Fibroblast of the aortic adventitia (primary cell): ENCODE data around the gene PARVA. TPM values are rescaled to one million over a fixed set of nuclear protein-coding genes. Genes with fewer than 3 reads are reported as not detected.
A peak's percentile ranks its signal among the peaks of the same experiment; 100 is the strongest.

Experiments used
- DNase-seq: peaks from one replicate; pipeline ENCODE4 v3.0.0-alpha.2; 2010; ENCODE audit warnings: low read depth
- H3K4me3 ChIP-seq: 2 replicates; pipeline ENCODE4 v1.5.1; 2011; ENCODE audit warnings: low read depth, mild to moderate bottlenecking, control low read depth, low read length, moderate library complexity
- total RNA-seq: library from RNA; depleted of rRNA; stranded (reverse); fragments of >200 nt; gene quantifications from 2 replicates; pipeline ENCODE4 v1.2.3, GENCODE V29; 2012; ENCODE audit warnings: low replicate concordance
- TF ChIP-seq, protein P1 (sequence below): IDR thresholded peaks from 2 replicates; pipeline ENCODE4 v1.5.1; 2011; ENCODE audit warnings: mild to moderate bottlenecking, low read length, control low read depth, inconsistent platforms; ENCODE audit not compliant: insufficient read depth

The PARVA gene
- total RNA-seq, 1 donor, result 64.0 TPM

DNA sequence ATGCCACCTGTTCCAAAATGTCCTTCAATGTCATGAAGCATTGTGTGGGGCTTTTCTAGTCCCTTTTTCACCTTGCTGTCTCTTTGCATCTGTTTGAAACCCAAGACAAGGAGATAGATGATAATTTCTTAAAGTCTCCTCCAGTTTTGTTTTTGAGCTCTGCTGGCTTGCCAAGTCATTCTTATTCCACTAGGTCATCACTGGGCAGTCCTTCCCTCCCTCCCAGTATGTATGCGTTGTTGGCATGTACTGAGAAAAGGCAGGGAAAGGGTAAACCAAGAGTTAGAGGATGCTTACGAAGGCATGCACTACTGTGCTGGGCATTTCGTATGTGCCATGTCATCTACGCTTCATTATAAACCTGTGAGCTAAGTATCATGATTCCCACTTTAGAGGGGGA, 78.6 kb downstream of the PARVA start:
- peak; percentile 81 for DNase-seq
- H3K4me3 ChIP-seq, result no peak overlapping the region
- TF ChIP-seq, protein P1, sequence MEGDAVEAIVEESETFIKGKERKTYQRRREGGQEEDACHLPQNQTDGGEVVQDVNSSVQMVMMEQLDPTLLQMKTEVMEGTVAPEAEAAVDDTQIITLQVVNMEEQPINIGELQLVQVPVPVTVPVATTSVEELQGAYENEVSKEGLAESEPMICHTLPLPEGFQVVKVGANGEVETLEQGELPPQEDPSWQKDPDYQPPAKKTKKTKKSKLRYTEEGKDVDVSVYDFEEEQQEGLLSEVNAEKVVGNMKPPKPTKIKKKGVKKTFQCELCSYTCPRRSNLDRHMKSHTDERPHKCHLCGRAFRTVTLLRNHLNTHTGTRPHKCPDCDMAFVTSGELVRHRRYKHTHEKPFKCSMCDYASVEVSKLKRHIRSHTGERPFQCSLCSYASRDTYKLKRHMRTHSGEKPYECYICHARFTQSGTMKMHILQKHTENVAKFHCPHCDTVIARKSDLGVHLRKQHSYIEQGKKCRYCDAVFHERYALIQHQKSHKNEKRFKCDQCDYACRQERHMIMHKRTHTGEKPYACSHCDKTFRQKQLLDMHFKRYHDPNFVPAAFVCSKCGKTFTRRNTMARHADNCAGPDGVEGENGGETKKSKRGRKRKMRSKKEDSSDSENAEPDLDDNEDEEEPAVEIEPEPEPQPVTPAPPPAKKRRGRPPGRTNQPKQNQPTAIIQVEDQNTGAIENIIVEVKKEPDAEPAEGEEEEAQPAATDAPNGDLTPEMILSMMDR, result no peak

DNA sequence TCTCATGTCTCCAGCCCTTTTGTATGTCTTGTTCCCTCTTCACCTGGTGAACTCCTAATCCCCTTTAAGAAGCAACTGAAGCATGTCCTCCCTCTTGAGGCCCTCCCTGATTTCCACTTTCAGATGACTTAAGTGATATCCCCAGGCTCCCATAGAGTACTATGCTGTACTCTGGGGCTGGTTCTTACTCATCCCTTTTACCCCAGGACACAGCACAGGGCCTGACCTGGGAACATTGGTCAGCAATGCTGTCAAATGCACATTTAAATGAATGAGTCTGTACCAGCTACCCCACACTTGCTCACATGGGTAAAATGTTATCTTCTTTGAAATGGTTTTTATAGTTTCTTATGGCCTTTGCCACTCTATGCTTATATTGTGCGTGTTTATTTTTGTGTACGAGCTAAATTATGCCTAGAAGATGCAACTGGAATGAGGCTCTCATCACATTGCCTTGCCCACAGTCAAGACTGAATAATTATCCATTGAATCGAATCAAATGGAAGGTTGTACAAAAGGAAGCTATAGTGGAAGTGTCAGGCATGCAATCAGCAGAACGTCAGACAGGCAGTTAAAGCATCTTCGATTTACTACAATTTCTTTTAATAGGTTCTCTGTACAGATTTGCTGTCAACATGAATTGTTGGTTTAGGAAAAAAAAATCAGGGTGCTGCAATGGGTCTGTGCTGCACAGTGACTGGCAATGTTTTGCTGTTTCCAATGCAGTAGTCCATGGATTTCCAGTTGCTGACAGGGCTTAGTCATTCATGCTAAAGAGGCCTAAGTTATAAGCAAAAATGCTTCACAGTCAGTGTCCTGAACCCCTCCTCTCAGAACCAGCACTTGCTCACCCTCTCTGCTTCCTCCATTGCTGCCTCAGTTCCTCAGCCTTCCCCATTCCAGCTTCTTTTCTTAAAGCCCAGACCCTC, 79.5 kb downstream of the PARVA start:
- peak; percentile 49 for DNase-seq
- H3K4me3 ChIP-seq, result no peak overlapping the region
- TF ChIP-seq, protein P1, result no peak

DNA sequence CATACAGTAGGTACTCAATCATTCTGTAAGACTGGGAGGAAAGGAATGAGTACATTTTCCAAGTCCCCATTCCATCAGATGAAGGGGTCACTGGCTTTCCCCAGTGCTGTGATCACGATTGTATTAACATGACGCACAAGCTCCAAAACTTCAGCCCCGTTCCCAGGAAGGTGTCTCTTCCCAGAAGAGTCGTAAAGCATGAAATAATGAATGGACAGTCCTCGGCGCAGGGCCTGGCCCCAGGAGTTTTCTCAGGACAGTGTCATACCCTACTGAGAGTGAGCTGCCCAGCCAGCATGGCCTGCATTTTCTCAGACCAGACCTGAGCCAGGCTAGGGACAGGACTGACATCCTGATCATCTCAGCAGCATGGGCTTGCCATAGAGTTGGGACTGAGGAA, 80.7 kb downstream of the PARVA start:
- no peak for DNase-seq
- TF ChIP-seq, protein P1, result no peak
- no peak overlapping the region for H3K4me3 ChIP-seq

DNA sequence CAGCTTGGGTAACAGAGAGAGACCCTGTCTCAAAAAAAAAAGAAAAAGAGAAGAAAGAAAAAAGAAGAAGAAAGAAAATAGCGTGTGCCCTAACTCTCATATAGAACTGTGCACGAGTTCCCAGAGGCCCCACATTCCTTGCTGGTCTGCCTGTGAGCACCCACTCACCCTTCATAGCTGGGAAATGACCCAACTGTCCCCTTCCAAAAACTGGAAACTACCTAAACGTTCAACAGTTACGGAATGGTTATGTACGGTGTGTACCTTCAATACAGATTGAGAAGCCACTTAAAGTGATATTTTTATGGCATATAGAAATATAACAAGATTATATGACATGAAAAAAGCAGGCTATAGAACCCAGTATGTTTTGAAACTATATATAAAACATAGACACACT, 82.0 kb downstream of the PARVA start:
- no peak for DNase-seq
- TF ChIP-seq, protein P1, result no peak
- H3K4me3 ChIP-seq, result no peak overlapping the region

DNA sequence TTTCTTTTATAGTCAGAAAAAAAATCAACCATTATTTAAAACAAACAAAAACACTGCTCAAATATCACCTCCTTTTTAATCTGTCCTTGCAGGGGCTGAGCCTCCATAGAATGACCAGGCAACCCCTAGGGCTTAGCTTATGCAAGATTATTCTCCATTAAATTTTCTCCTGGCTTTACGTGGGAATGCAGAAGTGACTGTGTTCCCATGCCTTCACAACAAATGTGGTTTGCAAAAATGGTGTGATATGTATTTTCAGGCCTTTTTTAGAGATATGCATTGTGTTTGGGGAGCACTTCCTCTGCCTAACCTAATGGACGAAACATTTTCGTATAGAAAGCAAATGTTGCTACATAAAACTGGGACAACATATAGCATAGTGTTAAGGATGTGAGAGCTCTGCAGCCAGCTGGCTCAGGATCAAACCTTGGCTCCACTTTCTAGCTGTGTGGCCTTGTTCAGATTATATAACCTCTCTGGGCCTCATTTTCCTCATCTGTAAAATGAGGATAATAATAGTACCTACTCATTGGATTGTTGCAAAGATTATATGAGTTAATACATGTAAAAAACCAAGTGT, 82.6 kb downstream of the PARVA start:
- no peak for DNase-seq
- TF ChIP-seq, protein P1, result no peak
- H3K4me3 ChIP-seq, result no peak overlapping the region

DNA sequence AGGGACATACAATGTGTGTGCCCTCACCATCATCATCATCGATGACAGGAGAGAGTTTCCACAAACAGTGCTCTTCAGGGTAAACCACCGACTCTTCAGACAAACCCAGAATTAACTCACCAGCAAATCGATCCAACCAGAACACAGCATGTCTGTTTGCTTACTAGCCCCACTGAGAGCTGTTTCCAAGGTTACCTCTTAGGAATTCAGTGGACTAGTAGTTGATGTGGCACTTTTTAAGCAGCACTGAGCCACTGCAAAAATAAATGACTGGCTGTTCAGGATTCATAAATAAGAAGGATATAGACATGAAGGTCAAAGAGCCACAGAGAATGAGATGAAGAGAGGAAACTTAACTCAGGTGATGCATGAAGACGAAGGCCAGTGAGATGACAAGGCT, 83.1 kb downstream of the PARVA start:
- DNase-seq, result no peak
- TF ChIP-seq, protein P1, result no peak
- H3K4me3 ChIP-seq, result no peak overlapping the region
